Duodenal mucosa (tissue), 2 donors: ENCODE results near the gene AGBL1.

ENCODE experiments used
- H3K27ac ChIP-seq: one replicate; pipeline ENCODE4 v1.7.0; 2013; ENCODE audit warnings: low read depth, low read length
- H3K27me3 ChIP-seq, 2 donors: one replicate each; pipeline ENCODE4 v1.7.0; 2013; ENCODE audit warnings: low read length in 2 of 2, control low read depth in 1 of 2; ENCODE audit not compliant: insufficient read depth in 2 of 2, control insufficient read depth in 1 of 2
- H3K36me3 ChIP-seq, 2 donors: one replicate each; pipeline ENCODE4 v1.7.0; 2013; ENCODE audit warnings: low read length in 2 of 2, control low read depth in 1 of 2; ENCODE audit not compliant: insufficient read depth in 2 of 2, control insufficient read depth in 1 of 2
- H3K4me1 ChIP-seq, 2 donors: one replicate each; pipeline ENCODE4 v1.7.0; 2013; ENCODE audit warnings: low read length in 2 of 2, control low read depth in 1 of 2; ENCODE audit not compliant: insufficient read depth in 2 of 2, control insufficient read depth in 1 of 2
- H3K4me3 ChIP-seq, 2 donors: one replicate each; pipeline ENCODE4 v1.7.0; 2013; ENCODE audit warnings: low read length in 2 of 2, low read depth in 1 of 2
- H3K9ac ChIP-seq, 2 donors: one replicate each; pipeline ENCODE4 v1.7.0; 2013; ENCODE audit warnings: low read length in 2 of 2, low read depth in 1 of 2
- H3K9me3 ChIP-seq, 2 donors: one replicate each; pipeline ENCODE4 v1.7.0; 2013; ENCODE audit warnings: low read length in 2 of 2, control low read depth in 1 of 2; ENCODE audit not compliant: control insufficient read depth in 1 of 2

AGBL1 gene

GRCh38 chr15:86125775-86126174, 46.1 kb downstream of the AGBL1 start:
- no peaks in the 10 kb centered on the region for H3K4me1 ChIP-seq
- H3K36me3 ChIP-seq = no peaks in the 10 kb centered on the region
- no peak overlapping the region for H3K4me3 ChIP-seq
- no peak overlapping the region for H3K9ac ChIP-seq
- no peaks in the 10 kb centered on the region for H3K9me3 ChIP-seq
- no peaks in the 10 kb centered on the region for H3K27me3 ChIP-seq
- H3K27ac ChIP-seq = no peak overlapping the region

GRCh38 chr15:86127547-86127946, 47.9 kb downstream of the AGBL1 start:
- Histone ChIP-seq H3K9ac (no peak overlapping the region), H3K4me3 (no peak overlapping the region), H3K27me3 (no peaks in the 10 kb centered on the region), H3K4me1 (no peaks in the 10 kb centered on the region), H3K36me3 (no peaks in the 10 kb centered on the region), H3K9me3 (no peaks in the 10 kb centered on the region), H3K27ac (no peak overlapping the region)

- Histone ChIP-seq H3K9me3 (no peaks in the 10 kb centered on the region), H3K4me1 (no peaks in the 10 kb centered on the region), H3K27me3 (no peaks in the 10 kb centered on the region), H3K9ac (no peak overlapping the region), H3K36me3 (no peaks in the 10 kb centered on the region), H3K4me3 (no peak overlapping the region), H3K27ac (no peak overlapping the region)
Measured at GRCh38 chr15:86135041-86135440, 55.4 kb downstream of the AGBL1 start.

- Histone ChIP-seq H3K27me3 (no peaks in the 10 kb centered on the region), H3K9ac (no peak overlapping the region), H3K27ac (no peak overlapping the region), H3K9me3 (no peaks in the 10 kb centered on the region), H3K36me3 (no peaks in the 10 kb centered on the region), H3K4me3 (no peak overlapping the region), H3K4me1 (no peaks in the 10 kb centered on the region)
Measured at GRCh38 chr15:86136861-86137260, 57.2 kb downstream of the AGBL1 start.

- Histone ChIP-seq H3K4me1 (no peaks in the 10 kb centered on the region), H3K27ac (no peak overlapping the region), H3K9me3 (no peaks in the 10 kb centered on the region), H3K36me3 (no peaks in the 10 kb centered on the region), H3K9ac (no peak overlapping the region), H3K27me3 (no peaks in the 10 kb centered on the region), H3K4me3 (no peak overlapping the region)
Measured at GRCh38 chr15:86138798-86139197, 59.1 kb downstream of the AGBL1 start.

- no peak overlapping the region for H3K4me3 ChIP-seq
- no peak overlapping the region for H3K9ac ChIP-seq
- no peaks in the 10 kb centered on the region for H3K36me3 ChIP-seq
Measured at GRCh38 chr15:86139828-86140227, 60.2 kb downstream of the AGBL1 start.

GRCh38 chr15:86154705-86155104, 75.0 kb downstream of the AGBL1 start:
- Histone ChIP-seq H3K27ac (no peak overlapping the region), H3K9me3 (no peaks in the 10 kb centered on the region), H3K4me3 (no peak overlapping the region), H3K4me1 (no peaks in the 10 kb centered on the region), H3K27me3 (peaks cover 0 to 3% of the 10 kb centered on the region in 2 donors), H3K9ac (no peak overlapping the region), H3K36me3 (no peaks in the 10 kb centered on the region)

More at GRCh38 chr15:86139828-86140227, 60.2 kb downstream of the AGBL1 start:
- no peaks in the 10 kb centered on the region for H3K9me3 ChIP-seq
- no peak overlapping the region for H3K27ac ChIP-seq
- no peaks in the 10 kb centered on the region for H3K4me1 ChIP-seq
- no peaks in the 10 kb centered on the region for H3K27me3 ChIP-seq

GRCh38 chr15:86155551-86155950, 75.9 kb downstream of the AGBL1 start:
- no peak overlapping the region for H3K9ac ChIP-seq
- no peaks in the 10 kb centered on the region for H3K4me1 ChIP-seq
- H3K9me3 ChIP-seq = no peaks in the 10 kb centered on the region
- no peak overlapping the region for H3K4me3 ChIP-seq
- H3K27ac ChIP-seq = no peak overlapping the region
- H3K36me3 ChIP-seq = no peaks in the 10 kb centered on the region
- H3K27me3 ChIP-seq = peaks cover 0 to 3% of the 10 kb centered on the region in 2 donors

GRCh38 chr15:86157606-86158293, 78.1 kb downstream of the AGBL1 start:
- no peaks in the 10 kb centered on the region for H3K4me1 ChIP-seq
- H3K9me3 ChIP-seq = no peaks in the 10 kb centered on the region
- H3K36me3 ChIP-seq = no peaks in the 10 kb centered on the region
- no peak overlapping the region for H3K27ac ChIP-seq
- no peak overlapping the region for H3K4me3 ChIP-seq
- no peak overlapping the region for H3K9ac ChIP-seq
- peaks cover 0 to 3% of the 10 kb centered on the region in 2 donors for H3K27me3 ChIP-seq

- peaks cover 0 to 3% of the 10 kb centered on the region in 2 donors for H3K27me3 ChIP-seq
- no peak overlapping the region for H3K4me3 ChIP-seq
- H3K9ac ChIP-seq = no peak overlapping the region
- H3K36me3 ChIP-seq = no peaks in the 10 kb centered on the region
- no peaks in the 10 kb centered on the region for H3K4me1 ChIP-seq
- H3K27ac ChIP-seq = no peak overlapping the region
- no peaks in the 10 kb centered on the region for H3K9me3 ChIP-seq
Measured at GRCh38 chr15:86159468-86159867, 79.8 kb downstream of the AGBL1 start.
